ENCODE measurements around the gene RAPGEF5.

The RAPGEF5 gene

DNA sequence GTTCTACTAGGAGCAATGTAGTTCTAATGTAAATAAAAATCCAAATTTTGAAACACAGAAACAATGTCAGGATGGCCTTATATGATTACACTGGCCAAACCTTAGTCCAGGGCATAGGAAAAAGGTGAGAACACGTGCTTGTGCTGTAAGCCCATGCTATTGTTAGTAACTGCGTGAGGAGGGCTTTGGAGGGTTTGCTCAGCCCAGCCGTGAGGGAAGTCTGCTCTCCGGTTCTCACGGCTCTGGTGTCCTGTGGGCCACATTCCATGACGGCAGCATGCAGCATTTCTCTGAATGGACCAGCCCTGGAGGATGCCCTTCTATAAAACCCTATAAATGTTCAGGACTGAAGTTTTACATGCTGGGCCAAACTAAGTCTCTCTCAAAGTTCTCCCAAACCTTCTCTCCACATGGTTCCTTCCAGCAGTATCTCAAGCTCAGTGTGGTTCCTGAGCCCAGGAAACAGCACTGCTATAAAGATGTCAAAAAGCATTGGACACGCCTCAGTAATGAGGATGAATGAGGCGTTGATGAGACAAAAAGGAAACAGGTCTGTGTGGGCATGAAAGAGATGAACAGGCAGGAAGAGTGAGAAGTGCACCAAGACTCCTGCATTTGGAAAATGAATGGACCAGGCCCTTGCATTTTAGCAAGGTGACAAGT, 236.4 kb downstream of the RAPGEF5 start:
- DNase-seq (ENCODE audit: low read depth in 2 of 2): no peak
- H3K4me3 ChIP-seq (replicated peaks in 1 of 2; ENCODE audit: low read depth in 2 of 2, low read length in 2 of 2): no peak overlapping the region
- TF ChIP-seq, protein P1, sequence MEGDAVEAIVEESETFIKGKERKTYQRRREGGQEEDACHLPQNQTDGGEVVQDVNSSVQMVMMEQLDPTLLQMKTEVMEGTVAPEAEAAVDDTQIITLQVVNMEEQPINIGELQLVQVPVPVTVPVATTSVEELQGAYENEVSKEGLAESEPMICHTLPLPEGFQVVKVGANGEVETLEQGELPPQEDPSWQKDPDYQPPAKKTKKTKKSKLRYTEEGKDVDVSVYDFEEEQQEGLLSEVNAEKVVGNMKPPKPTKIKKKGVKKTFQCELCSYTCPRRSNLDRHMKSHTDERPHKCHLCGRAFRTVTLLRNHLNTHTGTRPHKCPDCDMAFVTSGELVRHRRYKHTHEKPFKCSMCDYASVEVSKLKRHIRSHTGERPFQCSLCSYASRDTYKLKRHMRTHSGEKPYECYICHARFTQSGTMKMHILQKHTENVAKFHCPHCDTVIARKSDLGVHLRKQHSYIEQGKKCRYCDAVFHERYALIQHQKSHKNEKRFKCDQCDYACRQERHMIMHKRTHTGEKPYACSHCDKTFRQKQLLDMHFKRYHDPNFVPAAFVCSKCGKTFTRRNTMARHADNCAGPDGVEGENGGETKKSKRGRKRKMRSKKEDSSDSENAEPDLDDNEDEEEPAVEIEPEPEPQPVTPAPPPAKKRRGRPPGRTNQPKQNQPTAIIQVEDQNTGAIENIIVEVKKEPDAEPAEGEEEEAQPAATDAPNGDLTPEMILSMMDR (IDR thresholded peaks at IDR 0.05; ENCODE audit: low read depth, low read length): no peak

GRCh38 chr7:22117222-22117621, 239.7 kb downstream of the RAPGEF5 start:
- H3K4me3 ChIP-seq (replicated peaks in 1 of 2; ENCODE audit: low read depth in 2 of 2, low read length in 2 of 2): no peak overlapping the region
- DNase-seq (ENCODE audit: low read depth in 2 of 2): no peak
- TF ChIP-seq, protein P1 (IDR thresholded peaks at IDR 0.05; ENCODE audit: low read depth, low read length): no peak

DNA sequence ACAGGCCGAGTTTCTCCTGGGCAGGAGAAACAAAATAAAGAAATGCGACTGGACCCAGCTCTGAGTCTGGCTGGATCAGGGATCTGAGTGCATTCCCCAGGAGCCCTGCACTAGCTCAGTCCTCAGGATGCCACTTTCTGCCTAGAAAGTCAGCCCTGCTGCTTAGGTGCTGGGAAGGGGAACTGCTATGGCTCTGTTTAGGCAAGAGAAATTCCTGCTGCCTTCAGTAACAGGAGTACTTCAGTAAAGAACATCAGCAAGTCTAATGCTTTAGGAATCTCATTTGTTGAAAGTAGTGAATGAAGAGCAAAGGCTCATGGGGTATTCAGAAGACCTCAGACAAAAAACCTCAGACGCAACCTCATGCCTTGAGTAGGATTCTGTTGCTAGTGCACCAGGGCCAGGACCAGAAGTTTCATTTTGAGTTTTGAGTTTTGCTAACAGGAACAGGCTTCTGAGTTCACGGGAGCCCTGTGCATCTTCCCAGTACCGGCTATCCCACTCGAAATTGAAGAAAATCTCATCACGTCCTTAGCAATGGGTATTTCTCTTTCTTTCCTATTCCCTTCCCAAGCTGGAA, 240.4 kb downstream of the RAPGEF5 start:
- no peak for DNase-seq (ENCODE audit: low read depth in 2 of 2)
- TF ChIP-seq, protein P1 (IDR thresholded peaks at IDR 0.05; ENCODE audit: low read depth, low read length): no peak
- no peak overlapping the region for H3K4me3 ChIP-seq (replicated peaks in 1 of 2; ENCODE audit: low read depth in 2 of 2, low read length in 2 of 2)

- TF ChIP-seq, protein P1 (IDR thresholded peaks at IDR 0.05; ENCODE audit: low read depth, low read length): no peak
- DNase-seq (ENCODE audit: low read depth in 2 of 2): no peak
- no peak overlapping the region for H3K4me3 ChIP-seq (replicated peaks in 1 of 2; ENCODE audit: low read depth in 2 of 2, low read length in 2 of 2)
Observed at GRCh38 chr7:22115689-22116088, 241.3 kb downstream of the RAPGEF5 start.

GRCh38 chr7:22114440-22114981, 242.4 kb downstream of the RAPGEF5 start:
- DNase-seq (ENCODE audit: low read depth in 2 of 2): no peak
- TF ChIP-seq, protein P1 (IDR thresholded peaks at IDR 0.05; ENCODE audit: low read depth, low read length): no peak
- no peak overlapping the region for H3K4me3 ChIP-seq (replicated peaks in 1 of 2; ENCODE audit: low read depth in 2 of 2, low read length in 2 of 2)

DNA sequence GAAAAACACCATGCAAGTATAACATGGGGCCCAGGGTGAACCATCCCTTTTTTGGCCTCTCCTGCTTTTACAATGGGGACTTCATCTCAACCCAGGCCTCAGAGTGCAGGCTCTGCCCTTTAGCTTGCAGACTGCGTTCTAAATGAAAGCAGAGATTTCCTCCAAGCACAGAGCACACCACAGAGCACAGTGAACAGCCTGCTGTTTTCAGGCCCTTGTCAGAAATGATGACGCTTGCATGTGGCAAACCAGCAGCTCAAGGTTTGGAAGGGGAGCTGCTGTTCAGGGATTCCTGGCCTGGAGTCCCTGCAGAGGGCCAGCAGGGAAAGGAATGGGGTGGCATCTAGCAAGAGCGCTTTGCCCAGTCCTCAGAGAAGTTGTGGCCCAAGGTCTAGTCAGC, 243.9 kb downstream of the RAPGEF5 start:
- H3K4me3 ChIP-seq (replicated peaks in 1 of 2; ENCODE audit: low read depth in 2 of 2, low read length in 2 of 2): no peak overlapping the region
- TF ChIP-seq, protein P1 (IDR thresholded peaks at IDR 0.05; ENCODE audit: low read depth, low read length): no peak
- no peak for DNase-seq (ENCODE audit: low read depth in 2 of 2)
